Activated CD4-positive, alpha-beta memory T cell treated with anti-CD3 and anti-CD28 coated beads for 36 hours (primary cell): ENCODE data around the gene CNTNAP4. TPM values are rescaled to one million over a fixed set of nuclear protein-coding genes. Genes with fewer than 3 reads are reported as not detected.

Source experiments
- CTCF ChIA-PET: fragments of 350-600 bp; sonication (Branson Sonifier 250); formaldehyde crosslinking; loops from one replicate; lab custom pipeline; 2021; ENCODE audit warnings: antibody characterized with exemption, inconsistent platforms; lab: Charles Lee
- POLR2A ChIA-PET: fragments of 350-600 bp; sonication (Branson Sonifier 250); formaldehyde crosslinking; loops from one replicate; lab custom pipeline; 2021; ENCODE audit warnings: antibody characterized with exemption; lab: Charles Lee
- DNase-seq: peaks from one replicate; pipeline ENCODE4 v3.0.0-alpha.2; 2020
- H3K27ac Mint-ChIP-seq: one replicate; pipeline ENCODE4 v1.8.0; 2021; ENCODE audit warnings: mixed read lengths
- H3K27me3 Mint-ChIP-seq: one replicate; pipeline ENCODE4 v1.8.0; 2021; ENCODE audit warnings: mixed read lengths
- H3K36me3 Mint-ChIP-seq: one replicate; pipeline ENCODE4 v1.8.0; 2021; ENCODE audit warnings: mixed read lengths
- H3K4me1 Mint-ChIP-seq: one replicate; pipeline ENCODE4 v1.8.0; 2021; ENCODE audit warnings: low read depth, mixed read lengths
- H3K4me3 Mint-ChIP-seq: one replicate; pipeline ENCODE4 v1.8.0; 2021; ENCODE audit warnings: mild to moderate bottlenecking, mixed read lengths
- H3K9me3 Mint-ChIP-seq: one replicate; pipeline ENCODE4 v1.8.0; 2021; ENCODE audit warnings: mixed read lengths
- intact Hi-C: fragments of 100-400 bp; cut with micrococcal nuclease; formaldehyde crosslinking; loops from one replicate; pipeline ENCODE4 v1.15.1; 2023
- total RNA-seq, 2 experiments: library from RNA; stranded (reverse); gene quantifications; one replicate each; pipeline ENCODE4 v1.2.3, GENCODE V29; 2021

The CNTNAP4 gene
- not detected for total RNA-seq

- Mint-ChIP-seq H3K27me3 (no peaks in the 10 kb centered on the region), H3K27ac (no peak within 1 kb of the TSS), H3K9me3 (no peaks in the 10 kb centered on the region), H3K4me1 (no peaks in the 10 kb centered on the region), H3K4me3 (no peak within 1 kb of the TSS), H3K36me3 (no peaks in the 10 kb centered on the region)
- CTCF ChIA-PET = no interaction called here
- DNase-seq = no peak
- POLR2A ChIA-PET = no interaction called here
- intact Hi-C loops = no loop called here
Observed at GRCh38 chr16:76276745-76277438, at the start of gene CNTNAP4. Gene CNTNAP4, plus strand, starts transcription at chr16:76277401. Its CDS starts 262 bp downstream, at chr16:76277663.

- DNase-seq = no peak
- Mint-ChIP-seq H3K27ac (no peak overlapping the region), H3K9me3 (peaks cover 10% of the 10 kb centered on the region), H3K4me1 (no peaks in the 10 kb centered on the region), H3K4me3 (no peak overlapping the region), H3K27me3 (no peaks in the 10 kb centered on the region), H3K36me3 (no peaks in the 10 kb centered on the region)
- ChIA-PET POLR2A (no interaction called here), CTCF (no interaction called here)
- intact Hi-C loops = no loop called here
Observed at GRCh38 chr16:76228546-76229146, 48.6 kb upstream of the CNTNAP4 start.

GRCh38 chr16:76232704-76233103, 44.5 kb upstream of the CNTNAP4 start:
- Mint-ChIP-seq H3K36me3 (no peaks in the 10 kb centered on the region), H3K27ac (no peak overlapping the region), H3K27me3 (no peaks in the 10 kb centered on the region), H3K9me3 (peaks cover 7% of the 10 kb centered on the region), H3K4me3 (no peak overlapping the region), H3K4me1 (no peaks in the 10 kb centered on the region)
- ChIA-PET POLR2A (no interaction called here), CTCF (no interaction called here)
- intact Hi-C loops = no loop called here
- DNase-seq = no peak

- intact Hi-C loops = no loop called here
- Mint-ChIP-seq H3K36me3 (no peaks in the 10 kb centered on the region), H3K9me3 (peaks cover 3% of the 10 kb centered on the region), H3K27ac (no peak overlapping the region), H3K4me1 (no peaks in the 10 kb centered on the region), H3K4me3 (no peak overlapping the region), H3K27me3 (no peaks in the 10 kb centered on the region)
- POLR2A ChIA-PET = no interaction called here
- CTCF ChIA-PET = no interaction called here
- DNase-seq = no peak
Observed at GRCh38 chr16:76235025-76235424, 42.2 kb upstream of the CNTNAP4 start.

GRCh38 chr16:76235426-76235825, 41.8 kb upstream of the CNTNAP4 start:
- intact Hi-C loops = no loop called here
- Mint-ChIP-seq H3K27ac (no peak overlapping the region), H3K9me3 (peaks cover 3% of the 10 kb centered on the region), H3K4me3 (no peak overlapping the region), H3K4me1 (no peaks in the 10 kb centered on the region), H3K27me3 (no peaks in the 10 kb centered on the region), H3K36me3 (no peaks in the 10 kb centered on the region)
- no peak for DNase-seq
- ChIA-PET CTCF (no interaction called here), POLR2A (no interaction called here)

GRCh38 chr16:76237471-76237870, 39.7 kb upstream of the CNTNAP4 start:
- Mint-ChIP-seq H3K4me3 (no peak overlapping the region), H3K27ac (no peak overlapping the region), H3K9me3 (no peaks in the 10 kb centered on the region), H3K36me3 (no peaks in the 10 kb centered on the region), H3K4me1 (no peaks in the 10 kb centered on the region), H3K27me3 (no peaks in the 10 kb centered on the region)
- ChIA-PET CTCF (no interaction called here), POLR2A (no interaction called here)
- intact Hi-C loops = no loop called here
- no peak for DNase-seq

- no peak overlapping the region for H3K27ac Mint-ChIP-seq
- intact Hi-C loops = no loop called here
- H3K27me3 Mint-ChIP-seq = no peaks in the 10 kb centered on the region
- H3K9me3 Mint-ChIP-seq = peaks cover 2% of the 10 kb centered on the region
- no peaks in the 10 kb centered on the region for H3K36me3 Mint-ChIP-seq
- no peaks in the 10 kb centered on the region for H3K4me1 Mint-ChIP-seq
- no peak overlapping the region for H3K4me3 Mint-ChIP-seq
- DNase-seq = no peak
- POLR2A ChIA-PET = no interaction called here
- CTCF ChIA-PET = no interaction called here
Observed at GRCh38 chr16:76241755-76242154, 35.4 kb upstream of the CNTNAP4 start.

GRCh38 chr16:76243620-76244019, 33.6 kb upstream of the CNTNAP4 start:
- Mint-ChIP-seq H3K4me3 (no peak overlapping the region), H3K36me3 (no peaks in the 10 kb centered on the region), H3K4me1 (no peaks in the 10 kb centered on the region), H3K27ac (no peak overlapping the region), H3K27me3 (no peaks in the 10 kb centered on the region), H3K9me3 (peaks cover 11% of the 10 kb centered on the region)
- CTCF ChIA-PET = no interaction called here
- POLR2A ChIA-PET = no interaction called here
- DNase-seq = no peak
- intact Hi-C loops = no loop called here

GRCh38 chr16:76246587-76246986, 30.6 kb upstream of the CNTNAP4 start:
- CTCF ChIA-PET = no interaction called here
- Mint-ChIP-seq H3K4me1 (no peaks in the 10 kb centered on the region), H3K27me3 (no peaks in the 10 kb centered on the region), H3K27ac (no peak overlapping the region), H3K4me3 (no peak overlapping the region), H3K9me3 (peaks cover 23% of the 10 kb centered on the region), H3K36me3 (no peaks in the 10 kb centered on the region)
- no peak for DNase-seq
- intact Hi-C loops = no loop called here
- POLR2A ChIA-PET = no interaction called here

- intact Hi-C loops = no loop called here
- CTCF ChIA-PET = interaction anchor here (1.3 kb wide), 1 partner anchor 11 kb away, joined by 3 read pairs; no protein-coding TSS in a partner anchor
- DNase-seq = peak; percentile 14
- POLR2A ChIA-PET = no interaction called here
- Mint-ChIP-seq H3K36me3 (no peaks in the 10 kb centered on the region), H3K27me3 (no peaks in the 10 kb centered on the region), H3K4me1 (no peaks in the 10 kb centered on the region), H3K27ac (no peak overlapping the region), H3K9me3 (peaks cover 15% of the 10 kb centered on the region), H3K4me3 (no peak overlapping the region)
Observed at GRCh38 chr16:76265434-76266045, 11.7 kb upstream of the CNTNAP4 start.

- no peak overlapping the region for H3K4me3 Mint-ChIP-seq
- ChIA-PET CTCF (no interaction called here), POLR2A (no interaction called here)
- no peak overlapping the region for H3K27ac Mint-ChIP-seq
- no peaks in the 10 kb centered on the region for H3K27me3 Mint-ChIP-seq
- H3K36me3 Mint-ChIP-seq = no peaks in the 10 kb centered on the region
- intact Hi-C loops = no loop called here
- H3K9me3 Mint-ChIP-seq = peaks cover 22% of the 10 kb centered on the region
- DNase-seq = no peak
- no peaks in the 10 kb centered on the region for H3K4me1 Mint-ChIP-seq
Observed at GRCh38 chr16:76268824-76269223, 8.4 kb upstream of the CNTNAP4 start.

GRCh38 chr16:76277460-76278030, 344 bp downstream of the CNTNAP4 start:
- no peaks in the 10 kb centered on the region for H3K4me1 Mint-ChIP-seq
- POLR2A ChIA-PET = no interaction called here
- intact Hi-C loops = no loop called here

More at GRCh38 chr16:76277460-76278030, 344 bp downstream of the CNTNAP4 start:
- Mint-ChIP-seq H3K27me3 (no peaks in the 10 kb centered on the region), H3K4me3 (no peak overlapping the region), H3K27ac (no peak overlapping the region), H3K9me3 (no peaks in the 10 kb centered on the region), H3K36me3 (no peaks in the 10 kb centered on the region)
- CTCF ChIA-PET = no interaction called here
- DNase-seq = no peak
